Neuron (in vitro differentiated cells): ENCODE results near the gene NLRP10.
"Not testable (repeated sequence)": the region's sequence is repeated elsewhere in the genome, so short reads cannot be mapped to it uniquely, and the experiment has no call there.

Experiments used
- H2AFZ ChIP-seq: one replicate; pipeline ENCODE4 v1.6.1; 2013; ENCODE audit warnings: low read depth, mild to moderate bottlenecking, inconsistent platforms, low read length, moderate library complexity
- H3K27me3 ChIP-seq: one replicate; pipeline ENCODE4 v1.6.1; 2013; ENCODE audit warnings: low read length; ENCODE audit not compliant: insufficient read depth
- H3K36me3 ChIP-seq: one replicate; pipeline ENCODE4 v1.6.1; 2013; ENCODE audit warnings: low read length; ENCODE audit not compliant: insufficient read depth
- H3K4me1 ChIP-seq: one replicate; pipeline ENCODE4 v1.6.1; 2013; ENCODE audit warnings: low read length; ENCODE audit not compliant: insufficient read depth
- H3K4me3 ChIP-seq: 2 replicates; pipeline ENCODE4 v1.5.1; 2013; ENCODE audit warnings: mild to moderate bottlenecking, low read length, moderate library complexity
- H3K9me3 ChIP-seq: one replicate; pipeline ENCODE4 v1.6.1; 2013; ENCODE audit warnings: low read length

The NLRP10 gene

DNA sequence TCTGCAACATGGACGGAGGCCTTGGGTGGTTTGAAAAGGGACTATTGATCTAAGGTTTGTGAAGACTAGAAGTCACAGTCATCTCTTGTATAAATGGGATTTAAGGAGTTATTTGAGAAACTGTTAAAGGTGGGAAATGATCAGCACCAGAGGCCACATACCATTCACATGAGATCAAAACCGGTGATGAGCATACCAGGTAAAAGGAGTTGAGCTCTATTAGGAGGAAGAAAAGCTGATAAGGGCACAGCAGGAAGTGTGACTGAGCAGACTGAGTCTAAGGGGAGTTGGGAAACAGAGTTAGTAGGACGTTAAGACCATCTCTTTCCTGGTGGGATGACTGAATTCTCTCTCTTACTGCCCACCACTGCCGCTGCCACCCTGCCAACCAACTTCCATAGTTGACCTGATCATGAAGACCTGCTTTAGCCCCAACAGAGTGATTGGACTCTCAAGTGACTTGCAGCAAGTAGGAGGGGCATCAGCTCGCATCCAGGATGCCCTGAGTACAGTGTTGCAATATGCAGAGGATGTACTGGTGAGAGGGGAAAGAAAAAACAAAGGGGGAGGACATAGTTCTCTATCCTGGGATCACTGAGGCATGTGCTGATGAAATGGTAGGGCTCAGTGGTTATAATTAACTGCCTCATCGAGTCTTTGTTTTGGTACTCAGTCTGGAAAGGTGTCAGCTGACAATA, 29.5 kb upstream of the NLRP10 start:
- Histone ChIP-seq H3K4me1 (no peaks in the 10 kb centered on the region), H3K4me3 (no peak overlapping the region), H3K36me3 (peaks cover 86% of the 10 kb centered on the region), H3K9me3 (no peaks in the 10 kb centered on the region), H3K27me3 (no peaks in the 10 kb centered on the region), H2AFZ (no peak overlapping the region)

DNA sequence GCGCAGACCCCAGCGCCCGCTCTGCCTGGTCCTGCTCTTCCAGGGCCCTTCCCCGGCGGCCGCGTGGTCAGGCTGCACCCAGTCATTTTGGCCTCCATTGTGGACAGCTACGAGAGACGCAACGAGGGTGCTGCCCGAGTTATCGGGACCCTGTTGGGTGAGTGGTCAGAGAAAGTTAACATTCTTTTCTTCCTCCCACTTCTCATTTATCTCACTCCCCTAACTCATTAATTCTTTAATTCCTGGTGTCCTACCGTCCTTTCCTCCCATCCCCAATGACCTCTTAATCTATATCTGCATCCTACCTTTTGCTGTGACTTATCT, 22.3 kb upstream of the NLRP10 start:
- Histone ChIP-seq H3K4me3 (peak overlapping the region; percentile 97), H3K4me1 (peaks cover 17% of the 10 kb centered on the region), H3K36me3 (peaks cover 30% of the 10 kb centered on the region)
- H3K9me3 ChIP-seq, H2AFZ ChIP-seq, H3K27me3 ChIP-seq: not testable (repeated sequence)

DNA sequence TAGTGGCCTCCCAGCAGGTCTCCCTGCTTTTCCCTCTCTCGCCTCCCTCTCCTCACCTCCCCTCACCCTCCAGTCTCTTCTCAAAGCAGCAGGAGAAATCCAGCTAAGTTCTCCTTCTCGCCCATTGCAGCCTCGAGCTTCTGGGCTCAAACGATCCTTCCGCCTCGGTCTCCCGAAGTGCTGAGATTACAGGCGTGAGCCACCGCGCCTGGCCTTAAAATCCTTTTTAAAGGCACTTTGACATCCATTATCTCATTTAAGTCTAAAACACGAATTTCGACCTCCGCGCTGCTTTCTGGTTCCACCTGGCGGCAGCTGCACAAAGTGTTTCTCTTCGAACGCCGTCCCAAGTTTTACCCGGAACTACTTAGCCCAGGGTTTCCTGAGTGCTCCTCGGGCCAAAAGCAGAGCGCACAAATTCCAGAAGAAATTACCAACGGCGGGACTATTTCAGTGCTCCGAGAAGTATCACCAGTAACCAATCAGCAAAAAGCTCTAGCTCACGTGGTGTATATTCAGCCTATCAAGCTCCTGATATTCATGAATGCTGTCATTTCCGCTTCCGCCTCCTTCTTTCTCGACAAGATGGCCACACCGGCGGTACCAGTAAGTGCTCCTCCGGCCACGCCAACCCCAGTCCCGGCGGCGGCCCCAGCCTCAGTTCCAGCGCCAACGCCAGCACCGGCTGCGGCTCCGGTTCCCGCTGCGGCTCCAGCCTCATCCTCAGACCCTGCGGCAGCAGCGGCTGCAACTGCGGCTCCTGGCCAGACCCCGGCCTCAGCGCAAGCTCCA, 21.7 kb upstream of the NLRP10 start, which contains the start of gene EIF3F:
Gene EIF3F, plus strand, starts transcription at position 570 of the 792 bp plus-strand sequence. Its CDS starts 16 bp downstream, at position 586.
- Histone ChIP-seq H3K9me3 (no peaks in the 10 kb centered on the region), H3K36me3 (peaks cover 25% of the 10 kb centered on the region), H3K4me1 (peaks cover 17% of the 10 kb centered on the region), H3K27me3 (no peaks in the 10 kb centered on the region), H2AFZ (peak within 1 kb of the TSS; percentile 85), H3K4me3 (peak within 1 kb of the TSS; percentile 97)

DNA sequence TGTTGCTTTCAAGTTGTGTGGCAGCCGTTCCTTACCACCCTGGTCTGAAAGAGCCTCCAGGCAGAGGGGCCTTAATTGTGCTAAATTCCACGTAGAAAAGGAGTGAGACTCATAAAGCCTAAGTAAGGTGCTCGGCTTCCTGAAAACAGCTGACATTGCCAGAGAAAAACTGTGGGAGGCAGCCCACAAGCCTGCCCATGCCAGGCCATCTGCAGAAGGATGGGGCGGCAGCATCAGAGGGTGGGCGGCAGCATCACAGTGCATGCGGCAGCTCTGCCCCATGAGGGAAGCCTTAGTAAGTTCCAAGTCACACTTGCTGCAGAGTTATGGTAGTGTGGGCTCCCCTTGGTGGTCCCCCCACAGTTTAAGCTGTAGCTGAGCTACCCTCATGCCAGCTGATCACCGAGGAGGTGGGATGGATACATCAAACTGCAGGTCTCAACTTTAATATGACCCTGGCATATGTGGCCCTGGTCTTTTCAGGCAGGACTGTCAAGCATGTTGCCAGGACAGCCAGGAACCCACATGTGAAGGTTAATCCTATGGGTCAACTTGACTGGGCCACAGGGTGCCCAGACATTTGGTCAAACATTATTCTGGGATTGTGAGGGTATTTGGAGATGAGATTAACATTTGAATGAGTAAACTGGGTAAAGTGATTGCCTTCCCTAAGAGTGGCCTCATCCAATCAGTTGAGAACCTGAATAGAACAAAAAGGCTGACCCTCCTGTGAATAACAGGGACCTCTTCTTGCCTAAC, 18.8 kb upstream of the NLRP10 start:
- Histone ChIP-seq H3K4me3 (no peak overlapping the region), H3K9me3 (no peaks in the 10 kb centered on the region), H2AFZ (no peak overlapping the region), H3K36me3 (peaks cover 5% of the 10 kb centered on the region), H3K27me3 (no peaks in the 10 kb centered on the region), H3K4me1 (peaks cover 17% of the 10 kb centered on the region)

DNA sequence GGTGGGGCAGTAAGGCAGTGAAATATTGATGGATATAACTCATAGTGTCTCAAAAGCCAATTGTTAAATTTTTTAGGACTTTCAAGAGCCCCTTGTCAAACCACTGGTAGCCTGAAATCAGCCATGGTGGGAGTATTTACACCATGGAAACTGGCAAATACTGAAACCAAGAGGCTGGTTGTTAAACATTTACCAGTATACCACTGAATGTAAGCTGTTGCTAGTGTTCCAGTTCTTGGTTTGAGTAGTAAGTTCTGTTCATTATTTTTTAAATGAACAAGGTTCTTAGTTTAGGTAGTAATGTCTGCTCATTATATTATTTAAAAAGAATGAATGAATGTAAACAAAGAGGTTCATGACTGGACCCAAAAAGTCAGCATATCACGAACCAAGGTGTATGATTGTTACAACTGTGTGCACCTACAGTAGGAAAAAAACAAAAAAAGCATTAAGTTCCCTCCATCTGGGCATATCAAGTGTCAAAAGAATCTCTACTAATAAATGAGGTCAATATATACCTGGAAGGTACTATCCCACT, 17.4 kb upstream of the NLRP10 start:
- peaks cover 3% of the 10 kb centered on the region for H3K4me1 ChIP-seq
- H3K9me3 ChIP-seq = no peaks in the 10 kb centered on the region
- no peak overlapping the region for H2AFZ ChIP-seq
- no peaks in the 10 kb centered on the region for H3K27me3 ChIP-seq
- H3K36me3 ChIP-seq = no peaks in the 10 kb centered on the region
- no peak overlapping the region for H3K4me3 ChIP-seq

DNA sequence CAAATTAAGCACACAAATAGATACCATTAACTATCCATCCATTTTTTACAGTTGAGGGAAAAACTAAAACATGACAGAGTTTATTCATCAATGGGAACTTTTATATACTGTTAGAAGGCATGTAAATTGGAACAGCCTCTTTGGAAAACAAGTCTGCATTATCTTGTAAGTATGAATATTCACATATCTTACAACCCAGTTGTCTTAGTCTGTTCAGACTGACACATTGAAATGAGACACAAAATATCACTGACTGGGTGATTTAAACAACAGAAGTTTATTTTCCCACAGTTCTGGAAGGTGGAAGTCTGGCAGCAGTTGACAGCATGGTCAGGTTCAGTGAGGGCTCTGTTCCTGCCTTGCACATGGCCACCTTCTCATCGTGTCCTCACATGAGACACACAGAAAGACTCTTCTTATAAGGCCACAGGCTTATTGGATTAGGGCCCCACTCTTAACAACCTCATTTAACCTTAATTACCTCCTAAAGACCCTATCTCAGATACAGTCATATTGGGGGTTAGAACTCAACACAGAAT, 16.4 kb upstream of the NLRP10 start:
- Histone ChIP-seq H3K9me3 (no peaks in the 10 kb centered on the region), H2AFZ (no peak overlapping the region), H3K36me3 (no peaks in the 10 kb centered on the region), H3K4me1 (peaks cover 3% of the 10 kb centered on the region), H3K27me3 (no peaks in the 10 kb centered on the region), H3K4me3 (no peak overlapping the region)

DNA sequence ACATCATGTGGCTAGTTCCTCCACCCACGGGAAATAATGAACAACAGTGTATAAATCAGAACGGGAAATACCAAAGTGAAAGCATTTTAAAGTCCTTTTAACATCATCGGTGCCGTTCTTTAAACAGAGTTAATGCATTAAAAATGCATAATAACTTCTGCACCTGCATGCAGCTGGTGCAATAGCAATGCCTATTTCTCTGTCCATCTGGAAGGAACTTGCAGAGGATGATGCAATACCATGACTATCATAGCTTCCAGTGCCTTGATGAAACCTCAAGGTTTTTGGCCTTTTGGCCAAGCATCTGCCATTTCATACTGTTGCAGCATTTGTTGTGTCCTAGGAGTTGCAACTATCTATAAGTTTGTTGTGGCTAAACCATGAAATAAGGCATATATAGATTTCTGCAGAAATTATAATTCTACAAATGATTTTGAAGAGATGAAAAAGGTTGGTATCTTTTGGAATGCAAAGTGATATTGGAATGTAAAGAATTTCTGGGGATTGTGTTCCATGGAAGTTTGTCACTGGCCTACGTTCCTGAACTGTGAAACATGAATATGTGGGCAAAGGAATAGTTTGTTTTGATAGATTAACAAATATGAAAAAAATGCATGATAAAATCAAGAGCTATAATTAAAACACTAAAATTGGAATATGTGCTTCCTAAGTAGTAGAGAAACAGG, 12.1 kb upstream of the NLRP10 start:
- Histone ChIP-seq H3K9me3 (no peaks in the 10 kb centered on the region), H3K4me1 (no peaks in the 10 kb centered on the region), H3K27me3 (no peaks in the 10 kb centered on the region), H2AFZ (no peak overlapping the region), H3K36me3 (no peaks in the 10 kb centered on the region), H3K4me3 (no peak overlapping the region)

DNA sequence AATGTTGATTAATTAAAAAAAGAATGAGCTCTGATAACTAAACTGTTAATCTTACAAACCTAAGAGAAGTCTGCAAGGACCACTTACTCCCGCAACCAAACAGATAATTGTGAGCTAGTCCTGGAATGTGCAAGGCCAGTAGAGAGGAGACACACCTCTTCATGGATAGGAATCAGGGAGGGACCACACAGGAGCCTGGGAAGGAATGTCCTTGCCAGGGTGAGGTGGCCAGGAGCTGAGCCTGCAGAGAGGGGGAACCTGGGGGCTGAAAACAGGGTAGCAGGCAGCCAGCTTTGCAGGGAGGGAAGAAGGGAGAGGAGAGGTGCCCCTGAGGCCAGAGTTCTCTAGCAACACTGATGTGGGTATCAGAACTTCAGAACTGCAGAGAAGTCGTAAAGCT, 9.4 kb upstream of the NLRP10 start:
- Histone ChIP-seq H3K27me3 (no peaks in the 10 kb centered on the region), H3K4me1 (no peaks in the 10 kb centered on the region), H2AFZ (no peak overlapping the region), H3K36me3 (no peaks in the 10 kb centered on the region), H3K9me3 (no peaks in the 10 kb centered on the region), H3K4me3 (no peak overlapping the region)

DNA sequence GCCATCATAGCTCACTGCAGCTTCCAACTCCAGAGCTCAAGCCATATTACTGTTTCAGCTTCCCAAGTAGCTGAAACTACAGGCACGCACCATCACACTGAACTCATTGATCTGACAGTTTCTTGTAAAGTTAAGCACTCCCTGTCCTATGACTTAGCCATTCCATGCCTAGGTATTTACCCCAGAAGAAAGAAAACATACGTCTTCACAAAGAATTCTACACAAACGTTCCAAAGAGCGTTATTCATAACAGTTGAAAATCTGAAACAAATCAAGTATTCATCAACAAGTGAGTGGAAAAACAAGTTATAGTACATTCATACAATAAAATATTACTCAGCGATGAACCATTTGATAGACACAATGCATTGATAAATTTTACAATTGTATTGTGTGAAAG, 7.8 kb upstream of the NLRP10 start:
- Histone ChIP-seq H2AFZ (no peak overlapping the region), H3K36me3 (no peaks in the 10 kb centered on the region), H3K27me3 (no peaks in the 10 kb centered on the region), H3K4me3 (no peak overlapping the region), H3K9me3 (no peaks in the 10 kb centered on the region), H3K4me1 (no peaks in the 10 kb centered on the region)

DNA sequence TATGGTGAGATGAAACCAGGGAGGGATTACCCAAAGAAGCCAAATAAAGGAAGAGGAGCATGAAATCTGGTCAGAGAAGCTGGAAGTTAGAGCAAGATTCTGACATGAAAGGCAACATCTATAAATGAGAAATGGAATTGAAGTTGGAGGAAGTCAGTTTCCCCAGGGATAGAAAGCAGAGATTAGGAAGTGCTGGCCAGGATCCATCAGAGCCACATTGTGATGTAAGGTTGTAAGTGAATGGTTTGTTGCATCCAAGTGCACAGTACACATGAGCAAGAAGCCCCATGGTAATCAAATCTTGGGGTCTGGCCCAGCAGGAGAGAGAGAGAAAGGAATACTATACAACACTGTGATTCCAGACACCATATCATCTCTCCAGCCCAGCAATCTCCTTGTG, 6.6 kb upstream of the NLRP10 start:
- Histone ChIP-seq H2AFZ (no peak overlapping the region), H3K4me1 (no peaks in the 10 kb centered on the region), H3K9me3 (no peaks in the 10 kb centered on the region), H3K4me3 (no peak overlapping the region), H3K36me3 (no peaks in the 10 kb centered on the region), H3K27me3 (peaks cover 4% of the 10 kb centered on the region)

DNA sequence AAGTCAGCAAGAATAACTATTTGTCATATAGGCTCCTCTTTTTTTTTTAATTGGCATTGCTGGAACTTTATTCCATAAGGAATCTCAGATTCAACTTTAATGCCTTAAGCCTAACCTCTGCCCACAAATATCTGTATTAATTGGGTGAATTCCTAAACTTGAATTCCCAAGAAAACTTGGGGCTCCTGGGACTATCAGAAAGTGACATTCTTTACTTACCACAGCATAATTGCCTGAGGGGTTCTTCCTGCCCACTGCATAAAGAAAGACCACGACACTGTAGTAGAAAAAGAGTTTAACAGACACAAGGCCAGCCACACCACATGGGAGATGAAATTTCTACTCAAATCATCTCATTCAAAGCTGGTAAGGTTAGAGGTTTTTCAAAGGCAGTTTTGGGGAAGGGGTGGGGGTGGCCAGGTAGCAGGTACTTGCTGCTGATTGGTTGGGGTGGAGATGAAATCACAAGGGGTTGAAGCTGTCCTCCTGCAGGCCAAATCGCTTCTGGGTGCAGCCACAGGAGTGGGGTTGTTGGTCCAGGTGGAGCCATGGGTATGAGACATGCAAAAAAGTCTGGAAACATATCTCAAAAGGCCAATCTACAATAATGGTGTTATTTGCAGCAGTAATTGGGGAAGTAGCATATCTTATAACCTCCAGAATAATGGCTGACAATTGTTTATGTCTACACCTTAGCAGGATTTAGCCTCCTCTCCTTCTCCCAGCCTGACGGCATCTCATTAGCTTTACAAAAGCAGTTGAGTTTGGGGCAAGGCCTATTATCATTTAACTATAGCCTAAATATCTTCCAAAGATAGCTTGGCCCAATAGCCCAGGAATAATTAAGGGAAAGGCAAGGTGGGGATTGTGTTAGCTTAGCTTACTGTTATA, 4.8 kb upstream of the NLRP10 start:
- Histone ChIP-seq H3K9me3 (no peaks in the 10 kb centered on the region), H3K4me3 (no peak overlapping the region), H3K36me3 (no peaks in the 10 kb centered on the region), H3K4me1 (no peaks in the 10 kb centered on the region), H2AFZ (no peak overlapping the region), H3K27me3 (peaks cover 12% of the 10 kb centered on the region)

DNA sequence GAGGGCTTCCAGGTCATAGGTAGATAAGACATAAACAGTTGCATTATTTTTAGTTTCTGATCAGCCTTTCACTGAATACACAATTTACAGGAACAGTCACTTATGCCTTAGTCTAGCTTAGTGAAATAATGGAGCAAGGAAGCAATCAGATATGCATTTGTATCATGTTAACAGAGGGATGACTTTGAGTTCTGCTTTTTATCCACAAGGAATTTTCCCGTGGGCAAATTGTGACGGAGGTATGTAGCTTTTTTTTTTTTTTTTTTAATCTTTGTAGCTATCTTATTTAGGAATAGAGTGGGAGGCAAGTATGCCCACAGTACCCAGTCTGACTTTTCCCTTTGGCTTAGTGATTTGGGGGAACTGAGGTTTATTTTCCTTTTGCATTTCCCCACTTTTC, 3.4 kb upstream of the NLRP10 start:
- Histone ChIP-seq H3K4me1 (no peaks in the 10 kb centered on the region), H3K4me3 (no peak overlapping the region), H3K27me3 (peaks cover 13% of the 10 kb centered on the region), H3K9me3 (no peaks in the 10 kb centered on the region), H2AFZ (no peak overlapping the region), H3K36me3 (no peaks in the 10 kb centered on the region)
